GM23338 (cell line): ENCODE data around the gene UBXN2A. TPM values are rescaled to one million over a fixed set of nuclear protein-coding genes. Genes with fewer than 3 reads are reported as not detected.

ENCODE experiments used
- ATAC-seq: fragments of 200-7000 bp; cut with Tn5 transposase; 3 replicates; pipeline ENCODE4 v1.9.1; 2020
- DNase-seq: peaks from one replicate; pipeline ENCODE4 v3.0.0-alpha.2; 2015; ENCODE audit warnings: low spot score
- H2AFZ ChIP-seq: fragments of 200-600 bp; sonication (generic); 2 replicates; pipeline ENCODE4 v1.8.0; 2016; ENCODE audit warnings: antibody characterized with exemption, mild to moderate bottlenecking, moderate library complexity
- H3F3A ChIP-seq: fragments of 200-600 bp; sonication (generic); replicated peaks from 2 replicates; pipeline ENCODE4 v1.8.0; 2017; ENCODE audit warnings: antibody characterized with exemption, mixed run types, low read depth
- H3K27ac ChIP-seq: fragments of 200-600 bp; sonication (generic); 2 replicates; pipeline ENCODE4 v1.6.1; 2016; ENCODE audit warnings: low read depth
- H3K27me3 ChIP-seq: fragments of 200-600 bp; sonication (generic); 2 replicates; pipeline ENCODE4 v1.8.0; 2016; ENCODE audit warnings: mild to moderate bottlenecking, mixed run types, moderate library complexity; ENCODE audit not compliant: insufficient read depth
- H3K36me3 ChIP-seq: fragments of 200-600 bp; sonication (generic); 2 replicates; pipeline ENCODE4 v1.8.0; 2016; ENCODE audit warnings: mild to moderate bottlenecking; ENCODE audit not compliant: insufficient read depth
- H3K4me1 ChIP-seq: fragments of 200-600 bp; sonication (generic); 2 replicates; pipeline ENCODE4 v1.8.0; 2016; ENCODE audit warnings: mild to moderate bottlenecking, moderate library complexity; ENCODE audit not compliant: insufficient read depth
- H3K4me2 ChIP-seq: fragments of 200-600 bp; sonication (generic); 2 replicates; pipeline ENCODE4 v1.7.1; 2017; ENCODE audit warnings: mixed run types
- H3K4me3 ChIP-seq: fragments of 200-600 bp; sonication (generic); 2 replicates; pipeline ENCODE4 v1.6.1; 2016; ENCODE audit warnings: mixed run types
- H3K79me2 ChIP-seq: fragments of 200-600 bp; sonication (generic); replicated peaks from 2 replicates; pipeline ENCODE4 v1.8.0; 2017; ENCODE audit warnings: mild to moderate bottlenecking; ENCODE audit not compliant: insufficient read depth
- H3K9me2 ChIP-seq: fragments of 200-600 bp; sonication (generic); 2 replicates; pipeline ENCODE4 v1.8.0; 2017; ENCODE audit not compliant: insufficient read depth
- H4K20me1 ChIP-seq: fragments of 200-600 bp; sonication (generic); replicated peaks from 2 replicates; pipeline ENCODE4 v1.8.0; 2017; ENCODE audit warnings: mild to moderate bottlenecking; ENCODE audit not compliant: insufficient read depth
- H3K27ac Mint-ChIP-seq: 2 replicates; pipeline ENCODE4 v1.8.0; 2020; ENCODE audit warnings: inconsistent platforms, mild to moderate bottlenecking, moderate library complexity, mixed read lengths
- H3K27me3 Mint-ChIP-seq: 3 replicates; pipeline ENCODE4 v1.8.0; 2022; ENCODE audit warnings: low read depth, mild to moderate bottlenecking, moderate library complexity, mixed read lengths, inconsistent platforms; ENCODE audit not compliant: insufficient read depth, poor library complexity
- H3K36me3 Mint-ChIP-seq: 3 replicates; pipeline ENCODE4 v1.8.0; 2021; ENCODE audit warnings: low read depth, mild to moderate bottlenecking, inconsistent platforms, moderate library complexity, mixed read lengths
- H3K4me1 Mint-ChIP-seq: 3 replicates; pipeline ENCODE4 v1.8.0; 2020; ENCODE audit warnings: mild to moderate bottlenecking, inconsistent platforms, mixed read lengths
- H3K4me3 Mint-ChIP-seq: 3 replicates; pipeline ENCODE4 v1.8.0; 2021; ENCODE audit warnings: moderate library complexity, mild to moderate bottlenecking, inconsistent platforms, mixed read lengths
- H3K9me3 Mint-ChIP-seq: 3 replicates; pipeline ENCODE4 v1.8.0; 2020; ENCODE audit warnings: moderate library complexity, mild to moderate bottlenecking, inconsistent platforms, mixed read lengths
- CREB1 ChIP-seq: fragments of 250-450 bp; sonication (Bioruptor Pico); IDR thresholded peaks from 2 replicates; pipeline ENCODE4 v1.5.0; 2020; ENCODE audit warnings: low read depth, mild to moderate bottlenecking, moderate library complexity
- ETS1 ChIP-seq: IDR thresholded peaks from 2 replicates; pipeline ENCODE4 v1.6.1; 2016; ENCODE audit warnings: antibody characterized with exemption
- EZH2 ChIP-seq: fragments of 200-600 bp; sonication (generic); IDR thresholded peaks from one replicate; pipeline ENCODE4 v1.8.0; 2017; ENCODE audit warnings: antibody characterized with exemption, mild to moderate bottlenecking, low read depth; ENCODE audit not compliant: unreplicated experiment
- EZH2phosphoT487 ChIP-seq: fragments of 200-600 bp; sonication (generic); IDR thresholded peaks from one replicate; pipeline ENCODE4 v1.8.1; 2018; ENCODE audit warnings: antibody characterized with exemption; ENCODE audit not compliant: unreplicated experiment
- JUNB ChIP-seq: IDR thresholded peaks from one replicate; pipeline ENCODE4 v1.6.1; 2016; ENCODE audit warnings: antibody characterized with exemption; ENCODE audit not compliant: unreplicated experiment
- NANOG ChIP-seq: IDR thresholded peaks from 2 replicates; pipeline ENCODE4 v1.6.1; 2016; ENCODE audit warnings: antibody characterized with exemption, borderline replicate concordance
- POLR2AphosphoS5 ChIP-seq: IDR thresholded peaks from 2 replicates; pipeline ENCODE4 v1.6.1; 2016; ENCODE audit warnings: antibody characterized with exemption, low read depth
- STAT1 ChIP-seq: IDR thresholded peaks from one replicate; pipeline ENCODE4 v1.6.1; 2016; ENCODE audit warnings: antibody characterized with exemption; ENCODE audit not compliant: unreplicated experiment
- ZNF114 ChIP-seq: fragments of 250-450 bp; sonication (Bioruptor Pico); IDR thresholded peaks from 2 replicates; pipeline ENCODE4 v1.5.0; 2020; ENCODE audit warnings: mild to moderate bottlenecking, moderate library complexity
- ZNF331 ChIP-seq: fragments of 250-450 bp; sonication (Bioruptor Pico); IDR thresholded peaks from 2 replicates; pipeline ENCODE4 v1.5.0; 2020; ENCODE audit warnings: low read depth, mild to moderate bottlenecking, moderate library complexity
- polyA plus RNA-seq: library from polyadenylated mRNA; unstranded; fragments of >200 nt; fragmentation: Nextera tagmentation; extraction: Ambion mirVana; gene quantifications from 2 replicates; pipeline ENCODE4 v1.2.1, GENCODE V29; 2016
- total RNA-seq: library from RNA; depleted of rRNA; stranded (reverse); fragments of >200 nt; shearing (Covaris generic); gene quantifications from 2 replicates; pipeline ENCODE4 v1.2.3, GENCODE V29; 2014
- TF ChIP-seq, protein P1 (sequence below): fragments of 250-450 bp; sonication (Bioruptor Pico); IDR thresholded peaks from 2 replicates; pipeline ENCODE4 v1.5.0; 2020; ENCODE audit warnings: mild to moderate bottlenecking, moderate library complexity
- TF ChIP-seq, protein P2 (sequence below), 2 experiments: fragments of 200-600 bp in 1 of 2; sonication (generic) in 1 of 2; conservative IDR thresholded peaks; 2 replicates each; pipeline versions ENCODE4 v1.5.1 to v1.6.1; 2016 to 2017; ENCODE audit warnings: antibody characterized with exemption in 2 of 2, low read depth in 2 of 2, mild to moderate bottlenecking in 2 of 2, moderate library complexity in 1 of 2

The UBXN2A gene
- total and polyA plus RNA-seq, 2 experiments from 2014 or later: 11.5 to 12.1 TPM

GRCh38 chr2:24010477-24011249 is 70.4 kb downstream of the UBXN2A start:
- Histone ChIP-seq H3K4me2 (peak overlapping the region; percentile 87), H3K4me3 (peak overlapping the region; percentile 72), H3K36me3 (no peaks in the 10 kb centered on the region), H3K9me2 (no peaks in the 10 kb centered on the region), H2AFZ (peak overlapping the region; percentile 95), H4K20me1 (no peaks in the 10 kb centered on the region), H3K79me2 (no peaks in the 10 kb centered on the region), H3F3A (peaks cover 11% of the 10 kb centered on the region; the same call in 1 of the 2 replicates), H3K27me3 (peaks cover 14% of the 10 kb centered on the region), H3K27ac (no peak overlapping the region), H3K4me1 (peaks cover 18% of the 10 kb centered on the region)
- Mint-ChIP-seq H3K4me3 (peak overlapping the region; percentile 42), H3K36me3 (no peaks in the 10 kb centered on the region), H3K9me3 (no peaks in the 10 kb centered on the region), H3K27ac (no peak overlapping the region), H3K4me1 (peaks cover 14% of the 10 kb centered on the region; the same call in 2 of the 3 replicates), H3K27me3 (peaks cover 15% of the 10 kb centered on the region)
- ATAC-seq (peak; percentile 52), DNase-seq (peak; percentile 32)
- TF ChIP-seq, protein P1, sequence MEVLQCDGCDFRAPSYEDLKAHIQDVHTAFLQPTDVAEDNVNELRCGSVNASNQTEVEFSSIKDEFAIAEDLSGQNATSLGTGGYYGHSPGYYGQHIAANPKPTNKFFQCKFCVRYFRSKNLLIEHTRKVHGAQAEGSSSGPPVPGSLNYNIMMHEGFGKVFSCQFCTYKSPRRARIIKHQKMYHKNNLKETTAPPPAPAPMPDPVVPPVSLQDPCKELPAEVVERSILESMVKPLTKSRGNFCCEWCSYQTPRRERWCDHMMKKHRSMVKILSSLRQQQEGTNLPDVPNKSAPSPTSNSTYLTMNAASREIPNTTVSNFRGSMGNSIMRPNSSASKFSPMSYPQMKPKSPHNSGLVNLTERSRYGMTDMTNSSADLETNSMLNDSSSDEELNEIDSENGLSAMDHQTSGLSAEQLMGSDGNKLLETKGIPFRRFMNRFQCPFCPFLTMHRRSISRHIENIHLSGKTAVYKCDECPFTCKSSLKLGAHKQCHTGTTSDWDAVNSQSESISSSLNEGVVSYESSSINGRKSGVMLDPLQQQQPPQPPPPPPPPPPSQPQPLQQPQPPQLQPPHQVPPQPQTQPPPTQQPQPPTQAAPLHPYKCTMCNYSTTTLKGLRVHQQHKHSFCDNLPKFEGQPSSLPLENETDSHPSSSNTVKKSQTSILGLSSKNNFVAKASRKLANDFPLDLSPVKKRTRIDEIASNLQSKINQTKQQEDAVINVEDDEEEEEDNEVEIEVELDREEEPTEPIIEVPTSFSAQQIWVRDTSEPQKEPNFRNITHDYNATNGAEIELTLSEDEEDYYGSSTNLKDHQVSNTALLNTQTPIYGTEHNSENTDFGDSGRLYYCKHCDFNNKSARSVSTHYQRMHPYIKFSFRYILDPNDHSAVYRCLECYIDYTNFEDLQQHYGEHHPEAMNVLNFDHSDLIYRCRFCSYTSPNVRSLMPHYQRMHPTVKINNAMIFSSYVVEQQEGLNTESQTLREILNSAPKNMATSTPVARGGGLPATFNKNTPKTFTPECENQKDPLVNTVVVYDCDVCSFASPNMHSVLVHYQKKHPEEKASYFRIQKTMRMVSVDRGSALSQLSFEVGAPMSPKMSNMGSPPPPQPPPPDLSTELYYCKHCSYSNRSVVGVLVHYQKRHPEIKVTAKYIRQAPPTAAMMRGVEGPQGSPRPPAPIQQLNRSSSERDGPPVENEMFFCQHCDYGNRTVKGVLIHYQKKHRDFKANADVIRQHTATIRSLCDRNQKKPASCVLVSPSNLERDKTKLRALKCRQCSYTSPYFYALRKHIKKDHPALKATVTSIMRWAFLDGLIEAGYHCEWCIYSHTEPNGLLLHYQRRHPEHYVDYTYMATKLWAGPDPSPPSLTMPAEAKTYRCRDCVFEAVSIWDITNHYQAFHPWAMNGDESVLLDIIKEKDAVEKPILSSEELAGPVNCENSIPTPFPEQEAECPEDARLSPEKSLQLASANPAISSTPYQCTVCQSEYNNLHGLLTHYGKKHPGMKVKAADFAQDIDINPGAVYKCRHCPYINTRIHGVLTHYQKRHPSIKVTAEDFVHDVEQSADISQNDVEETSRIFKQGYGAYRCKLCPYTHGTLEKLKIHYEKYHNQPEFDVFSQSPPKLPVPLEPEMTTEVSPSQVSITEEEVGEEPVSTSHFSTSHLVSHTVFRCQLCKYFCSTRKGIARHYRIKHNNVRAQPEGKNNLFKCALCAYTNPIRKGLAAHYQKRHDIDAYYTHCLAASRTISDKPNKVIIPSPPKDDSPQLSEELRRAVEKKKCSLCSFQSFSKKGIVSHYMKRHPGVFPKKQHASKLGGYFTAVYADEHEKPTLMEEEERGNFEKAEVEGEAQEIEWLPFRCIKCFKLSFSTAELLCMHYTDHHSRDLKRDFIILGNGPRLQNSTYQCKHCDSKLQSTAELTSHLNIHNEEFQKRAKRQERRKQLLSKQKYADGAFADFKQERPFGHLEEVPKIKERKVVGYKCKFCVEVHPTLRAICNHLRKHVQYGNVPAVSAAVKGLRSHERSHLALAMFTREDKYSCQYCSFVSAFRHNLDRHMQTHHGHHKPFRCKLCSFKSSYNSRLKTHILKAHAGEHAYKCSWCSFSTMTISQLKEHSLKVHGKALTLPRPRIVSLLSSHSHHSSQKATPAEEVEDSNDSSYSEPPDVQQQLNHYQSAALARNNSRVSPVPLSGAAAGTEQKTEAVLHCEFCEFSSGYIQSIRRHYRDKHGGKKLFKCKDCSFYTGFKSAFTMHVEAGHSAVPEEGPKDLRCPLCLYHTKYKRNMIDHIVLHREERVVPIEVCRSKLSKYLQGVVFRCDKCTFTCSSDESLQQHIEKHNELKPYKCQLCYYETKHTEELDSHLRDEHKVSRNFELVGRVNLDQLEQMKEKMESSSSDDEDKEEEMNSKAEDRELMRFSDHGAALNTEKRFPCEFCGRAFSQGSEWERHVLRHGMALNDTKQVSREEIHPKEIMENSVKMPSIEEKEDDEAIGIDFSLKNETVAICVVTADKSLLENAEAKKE (CRISPR knock-in tag): no peak
- TF ChIP-seq STAT1: no peak
- no peak for TF ChIP-seq EZH2phosphoT487
- TF ChIP-seq JUNB: no peak
- TF ChIP-seq ETS1: no peak
- TF ChIP-seq ZNF114 (CRISPR knock-in tag): no peak
- TF ChIP-seq, protein P2, sequence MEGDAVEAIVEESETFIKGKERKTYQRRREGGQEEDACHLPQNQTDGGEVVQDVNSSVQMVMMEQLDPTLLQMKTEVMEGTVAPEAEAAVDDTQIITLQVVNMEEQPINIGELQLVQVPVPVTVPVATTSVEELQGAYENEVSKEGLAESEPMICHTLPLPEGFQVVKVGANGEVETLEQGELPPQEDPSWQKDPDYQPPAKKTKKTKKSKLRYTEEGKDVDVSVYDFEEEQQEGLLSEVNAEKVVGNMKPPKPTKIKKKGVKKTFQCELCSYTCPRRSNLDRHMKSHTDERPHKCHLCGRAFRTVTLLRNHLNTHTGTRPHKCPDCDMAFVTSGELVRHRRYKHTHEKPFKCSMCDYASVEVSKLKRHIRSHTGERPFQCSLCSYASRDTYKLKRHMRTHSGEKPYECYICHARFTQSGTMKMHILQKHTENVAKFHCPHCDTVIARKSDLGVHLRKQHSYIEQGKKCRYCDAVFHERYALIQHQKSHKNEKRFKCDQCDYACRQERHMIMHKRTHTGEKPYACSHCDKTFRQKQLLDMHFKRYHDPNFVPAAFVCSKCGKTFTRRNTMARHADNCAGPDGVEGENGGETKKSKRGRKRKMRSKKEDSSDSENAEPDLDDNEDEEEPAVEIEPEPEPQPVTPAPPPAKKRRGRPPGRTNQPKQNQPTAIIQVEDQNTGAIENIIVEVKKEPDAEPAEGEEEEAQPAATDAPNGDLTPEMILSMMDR (conservative IDR thresholded peaks at IDR 0.05; ENCODE audit: low read depth in 2 of 2): no peak
- TF ChIP-seq EZH2: no peak
- TF ChIP-seq NANOG: no peak
- TF ChIP-seq POLR2AphosphoS5: no peak
- TF ChIP-seq CREB1 (CRISPR knock-in tag): no peak
- TF ChIP-seq ZNF331: no peak
